ENCODE measurements around the gene SLC9C1. TPM values are rescaled to one million over a fixed set of nuclear protein-coding genes. Genes with fewer than 3 reads are reported as not detected.
A peak's percentile ranks its signal among the peaks of the same experiment; 100 is the strongest.

Gene SLC9C1
- total RNA-seq, 1 experiment from 2014 or later = not detected

GRCh38 chr3:112200317-112200666 is 93.7 kb downstream of the SLC9C1 start:
- Histone ChIP-seq H3K79me2 (ENCODE audit: low read length) (no peaks in the 10 kb centered on the region), H3K4me1 (ENCODE audit: insufficient read depth, low read length) (peaks cover 17% of the 10 kb centered on the region), H3K9me2 (replicated peaks; ENCODE audit: low read length) (0 out of 2 replicates have a peak, but pooled peaks cover 3% of the 10 kb centered on the region), H3K9me3 (ENCODE audit: low read length) (no peaks in the 10 kb centered on the region), H3K4me3 (ENCODE audit: low read length) (no peak overlapping the region), H3K27me3 (ENCODE audit: low read length) (no peaks in the 10 kb centered on the region), H2AFZ (ENCODE audit: low read length) (no peak overlapping the region), H3K4me2 (ENCODE audit: low read length) (no peak overlapping the region), H3K9ac (ENCODE audit: low read length) (no peak overlapping the region), H3K36me3 (ENCODE audit: low read depth, low read length) (no peaks in the 10 kb centered on the region), H3K27ac (ENCODE audit: low read length) (peak overlapping the region; percentile 3; the same call in 1 of the 2 replicates), H3F3A (ENCODE audit: low read length, unreplicated experiment) (no peaks in the 10 kb centered on the region), H4K20me1 (ENCODE audit: low read length) (no peaks in the 10 kb centered on the region)
- no TSS peak for BruUV-seq (replicated peaks)
- TF ChIP-seq CTCF (conservative IDR thresholded peaks at IDR 0.05; ENCODE audit: low read depth, low read length) = no peak
- TF ChIP-seq EZH2 (IDR thresholded peaks at IDR 0.05; ENCODE audit: low read length, unreplicated experiment) = no peak
- no peak for TF ChIP-seq EZH2phosphoT487 (IDR thresholded peaks at IDR 0.05; ENCODE audit: borderline replicate concordance, low read length)
- DNase-seq (no peak), ATAC-seq (no peak)
- ChIA-PET POLR2A (ENCODE audit: unreplicated experiment) (no interaction called here), CTCF (no interaction called here)
- intact Hi-C loops (cut with micrococcal nuclease) = no loop called here

- H3K9me3 ChIP-seq (ENCODE audit: low read length) = no peaks in the 10 kb centered on the region
- TF ChIP-seq EZH2phosphoT487 (IDR thresholded peaks at IDR 0.05; ENCODE audit: borderline replicate concordance, low read length) (no peak), CTCF (conservative IDR thresholded peaks at IDR 0.05; ENCODE audit: low read depth, low read length) (peak; percentile 74), EZH2 (IDR thresholded peaks at IDR 0.05; ENCODE audit: low read length, unreplicated experiment) (no peak)
- peak; percentile 95 for DNase-seq
- BruUV-seq (replicated peaks) = no TSS peak
- no peaks in the 10 kb centered on the region for H3F3A ChIP-seq (ENCODE audit: low read length, unreplicated experiment)
- POLR2A ChIA-PET (ENCODE audit: unreplicated experiment) = interaction anchor here (0.6 kb wide), 1 partner anchor 58 kb away, joined by 3 read pairs; no protein-coding TSS in a partner anchor
- no peak overlapping the region for H3K4me3 ChIP-seq (ENCODE audit: low read length)
- H3K9ac ChIP-seq (ENCODE audit: low read length) = no peak overlapping the region
- H3K9me2 ChIP-seq (replicated peaks; ENCODE audit: low read length) = 0 out of 2 replicates have a peak, but pooled peaks cover 3% of the 10 kb centered on the region
- peak; percentile 98 for ATAC-seq
- no peak overlapping the region for H2AFZ ChIP-seq (ENCODE audit: low read length)
- H3K79me2 ChIP-seq (ENCODE audit: low read length) = no peaks in the 10 kb centered on the region
- 0 out of 2 replicates have a peak overlapping the region, but pooled peaks have one; percentile 8 for H3K4me2 ChIP-seq (ENCODE audit: low read length)
- H3K27me3 ChIP-seq (ENCODE audit: low read length) = no peaks in the 10 kb centered on the region
- peak overlapping the region; percentile 3; the same call in 1 of the 2 replicates for H3K27ac ChIP-seq (ENCODE audit: low read length)
- CTCF ChIA-PET = interaction anchor here (0.7 kb wide), 3 partner anchors 62 to 119 kb away, joined by 3 to 7 read pairs (median 3); partner anchors contain the start of gene SLC9C1
- H3K36me3 ChIP-seq (ENCODE audit: low read depth, low read length) = no peaks in the 10 kb centered on the region
- no peaks in the 10 kb centered on the region for H4K20me1 ChIP-seq (ENCODE audit: low read length)
- peaks cover 17% of the 10 kb centered on the region for H3K4me1 ChIP-seq (ENCODE audit: insufficient read depth, low read length)
- intact Hi-C loops (cut with micrococcal nuclease) = no loop called here
Measured at GRCh38 chr3:112199622-112200316, 94.2 kb downstream of the SLC9C1 start.

GRCh38 chr3:112197131-112197530 is 96.9 kb downstream of the SLC9C1 start:
- H3K27ac ChIP-seq (ENCODE audit: low read length) = no peak overlapping the region

More at GRCh38 chr3:112197131-112197530, 96.9 kb downstream of the SLC9C1 start:
- H3K4me2 ChIP-seq (ENCODE audit: low read length) = no peak overlapping the region
- no peak overlapping the region for H3K4me3 ChIP-seq (ENCODE audit: low read length)
- peaks cover 17% of the 10 kb centered on the region for H3K4me1 ChIP-seq (ENCODE audit: insufficient read depth, low read length)
- no peak for DNase-seq
- no peaks in the 10 kb centered on the region for H3K36me3 ChIP-seq (ENCODE audit: low read depth, low read length)
- no TSS peak for BruUV-seq (replicated peaks)
- intact Hi-C loops (cut with micrococcal nuclease) = no loop called here
- H4K20me1 ChIP-seq (ENCODE audit: low read length) = no peaks in the 10 kb centered on the region
- H3K9me3 ChIP-seq (ENCODE audit: low read length) = 0 out of 2 replicates have a peak, but pooled peaks cover 3% of the 10 kb centered on the region
- H3K9me2 ChIP-seq (replicated peaks; ENCODE audit: low read length) = 0 out of 2 replicates have a peak, but pooled peaks cover 3% of the 10 kb centered on the region
- POLR2A ChIA-PET (ENCODE audit: unreplicated experiment) = no interaction called here
- no peaks in the 10 kb centered on the region for H3K27me3 ChIP-seq (ENCODE audit: low read length)
- no peaks in the 10 kb centered on the region for H3F3A ChIP-seq (ENCODE audit: low read length, unreplicated experiment)
- no peak for ATAC-seq
- H3K79me2 ChIP-seq (ENCODE audit: low read length) = no peaks in the 10 kb centered on the region
- CTCF ChIA-PET = no interaction called here
- H3K9ac ChIP-seq (ENCODE audit: low read length) = no peak overlapping the region
- no peak for TF ChIP-seq CTCF (conservative IDR thresholded peaks at IDR 0.05; ENCODE audit: low read depth, low read length)
- no peak overlapping the region for H2AFZ ChIP-seq (ENCODE audit: low read length)
